Measurements from ENCODE around the gene ATG16L2.

- TF ChIP-seq CTCF (IDR thresholded peaks at IDR 0.05; ENCODE audit: low read depth, low read length) (no peak), POLR2A (IDR thresholded peaks at IDR 0.05; ENCODE audit: extremely low read depth, insufficient read length) (no peak), MYC (IDR thresholded peaks at IDR 0.05; ENCODE audit: low read depth, low read length) (no peak)
- TF ChIP-seq, protein P1, sequence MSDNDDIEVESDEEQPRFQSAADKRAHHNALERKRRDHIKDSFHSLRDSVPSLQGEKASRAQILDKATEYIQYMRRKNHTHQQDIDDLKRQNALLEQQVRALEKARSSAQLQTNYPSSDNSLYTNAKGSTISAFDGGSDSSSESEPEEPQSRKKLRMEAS (IDR thresholded peaks at IDR 0.05; ENCODE audit: low read depth, low read length), result no peak
Observed at GRCh38 chr11:72772059-72772458, 42.2 kb upstream of the ATG16L2 start.

Measured in NB4 (cell line).